MG63 (cell line): ENCODE measurements around the gene FSTL4. TPM values are rescaled to one million over a fixed set of nuclear protein-coding genes. Genes with fewer than 3 reads are reported as not detected.
"Not testable (repeated sequence)": the region's sequence is repeated elsewhere in the genome, so short reads cannot be mapped to it uniquely, and the experiment has no call there.

ENCODE experiments used
- DNase-seq: peaks from one replicate; pipeline ENCODE4 v3.0.0-alpha.2; 2020
- H3K27me3 ChIP-seq: fragments of 250-450 bp; sonication (Bioruptor Pico); 2 replicates; pipeline ENCODE4 v1.5.1; 2020; ENCODE audit warnings: mild to moderate bottlenecking, moderate library complexity
- H3K36me3 ChIP-seq: fragments of 250-450 bp; sonication (Bioruptor Pico); 2 replicates; pipeline ENCODE4 v1.5.1; 2020; ENCODE audit warnings: mild to moderate bottlenecking, moderate library complexity
- H3K4me3 ChIP-seq: fragments of 250-450 bp; sonication (Bioruptor Pico); 2 replicates; pipeline ENCODE4 v1.5.1; 2020; ENCODE audit warnings: mild to moderate bottlenecking, moderate library complexity
- H3K9me3 ChIP-seq: fragments of 250-450 bp; sonication (Bioruptor Pico); 2 replicates; pipeline ENCODE4 v1.5.1; 2020; ENCODE audit warnings: mild to moderate bottlenecking, moderate library complexity
- total RNA-seq: library from RNA; depleted of rRNA; stranded (reverse); fragments of >200 nt; shearing (Covaris generic); gene quantifications from 2 replicates; pipeline ENCODE4 v1.2.3, GENCODE V29; 2014; ENCODE audit warnings: low replicate concordance

The FSTL4 gene
- total RNA-seq, 1 experiment from 2014 or later = not detected

DNA sequence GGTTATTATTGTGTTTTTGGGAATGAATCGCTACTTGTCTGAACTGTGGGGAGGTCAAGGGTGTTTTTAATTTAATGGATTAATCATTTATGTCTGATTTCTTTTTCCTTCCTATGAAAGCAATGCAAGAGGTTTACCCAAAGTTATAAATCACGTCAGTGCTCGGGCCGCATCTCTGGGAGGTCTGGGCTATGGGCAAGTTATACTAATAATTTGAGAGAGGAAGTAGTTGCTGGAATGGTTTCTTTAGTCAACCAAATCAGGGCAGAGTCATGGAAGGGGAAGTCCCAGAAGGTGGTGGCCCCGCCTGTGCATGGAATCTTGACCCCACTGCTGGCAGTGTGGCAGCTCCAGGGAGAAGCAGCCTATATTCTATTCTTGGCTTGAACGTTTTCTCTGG is 380.3 kb downstream of the FSTL4 start:
- Histone ChIP-seq H3K36me3 (no peaks in the 10 kb centered on the region), H3K4me3 (no peak overlapping the region), H3K27me3 (no peaks in the 10 kb centered on the region), H3K9me3 (no peaks in the 10 kb centered on the region)
- DNase-seq = no peak

DNA sequence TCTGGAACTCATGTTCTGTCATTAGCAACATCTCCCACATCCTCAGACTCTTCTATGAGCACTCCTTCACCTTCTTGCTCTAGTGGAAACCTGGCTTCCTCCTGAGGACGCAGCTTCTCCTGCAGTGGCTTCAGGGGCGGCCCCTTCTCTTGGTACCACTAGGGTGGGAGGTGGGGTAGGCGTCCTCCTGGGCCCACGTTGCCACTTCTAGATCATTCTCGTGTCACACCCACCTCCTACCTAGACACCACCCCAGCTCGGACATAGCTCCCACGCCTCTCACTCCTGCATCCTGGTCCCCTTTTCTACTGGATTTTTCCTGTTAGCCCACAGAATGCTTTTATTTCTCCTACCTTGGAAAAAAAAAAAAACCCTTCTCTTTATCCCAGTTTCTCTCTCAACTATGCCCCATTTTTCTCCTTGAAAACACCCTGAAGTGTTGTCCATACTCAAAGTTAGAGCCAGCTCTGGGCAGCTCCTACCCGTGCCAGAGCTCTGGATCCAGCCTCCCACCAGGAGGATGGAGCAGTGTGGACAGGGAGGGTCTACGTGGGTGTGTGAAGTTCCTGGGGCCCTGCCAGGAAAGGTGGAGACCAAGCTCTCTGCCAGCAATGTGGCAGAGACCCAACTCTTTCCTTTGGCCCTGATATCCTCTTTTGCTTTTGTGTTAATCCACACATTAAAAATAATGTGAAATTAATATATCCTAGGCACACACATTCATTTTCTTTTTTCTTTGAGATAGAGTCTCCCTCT is 381.3 kb downstream of the FSTL4 start:
- H3K27me3 ChIP-seq = no peaks in the 10 kb centered on the region
- DNase-seq = no peak

DNA sequence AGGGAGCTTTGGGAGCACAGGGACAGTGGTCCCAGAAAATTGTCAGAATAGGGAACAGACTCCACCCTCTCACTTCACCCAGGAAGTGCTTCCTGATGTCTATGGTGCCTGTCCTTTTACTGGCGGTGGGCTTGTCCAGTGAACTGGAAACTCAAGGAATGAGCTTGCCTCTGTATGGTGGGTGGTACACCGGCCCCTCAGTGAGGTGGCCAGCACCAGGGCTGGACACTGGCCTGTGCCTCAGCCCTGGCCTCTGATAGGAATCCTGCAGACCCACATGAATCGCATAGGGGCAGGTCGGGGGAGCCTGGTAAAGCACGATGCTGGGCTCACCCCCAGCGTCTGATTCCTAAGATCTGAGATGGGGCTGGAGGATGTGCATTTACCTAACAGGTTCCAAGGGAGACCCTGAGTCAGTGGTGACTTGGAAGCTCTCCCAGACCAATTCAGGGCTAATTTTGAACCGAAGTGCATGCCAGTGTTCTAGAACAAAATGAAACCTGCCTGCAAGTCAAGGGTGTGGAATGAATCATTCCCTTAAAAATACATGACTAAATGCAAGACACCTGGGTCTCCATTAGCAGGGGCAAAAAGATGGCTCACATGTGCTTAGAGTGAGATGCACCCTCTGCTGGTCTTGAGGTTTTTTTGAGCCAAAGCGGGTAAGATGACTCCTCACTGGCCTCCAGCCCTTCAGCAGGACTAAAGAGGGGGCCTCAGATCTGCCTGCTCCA is 382.2 kb downstream of the FSTL4 start:
- no peaks in the 10 kb centered on the region for H3K9me3 ChIP-seq
- H3K4me3 ChIP-seq = no peak overlapping the region
- no peaks in the 10 kb centered on the region for H3K27me3 ChIP-seq
- DNase-seq = peak; percentile 46
- no peaks in the 10 kb centered on the region for H3K36me3 ChIP-seq

More for the DNA sequence above, 381.3 kb downstream of the FSTL4 start:
- Histone ChIP-seq H3K4me3 (no peak overlapping the region), H3K9me3 (no peaks in the 10 kb centered on the region), H3K36me3 (no peaks in the 10 kb centered on the region)

DNA sequence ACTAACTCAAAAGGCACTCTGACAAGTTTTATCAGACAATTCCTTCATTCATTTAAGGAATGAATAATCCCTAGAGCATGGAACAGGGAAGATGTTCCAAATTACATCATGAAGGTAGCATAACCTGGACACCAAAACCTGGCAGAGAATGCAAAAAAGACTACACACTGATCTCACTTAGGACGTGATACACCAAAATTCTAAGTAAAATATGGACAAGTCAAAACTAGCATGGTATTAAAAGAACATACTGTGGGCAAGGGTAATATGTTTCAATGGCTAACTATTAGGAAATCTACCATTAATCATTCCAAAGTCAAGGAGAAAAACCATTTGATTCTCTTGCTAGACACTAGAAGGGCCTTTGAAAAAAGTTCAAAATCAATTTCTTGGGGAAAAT is 384.0 kb downstream of the FSTL4 start:
- H3K9me3 ChIP-seq = no peaks in the 10 kb centered on the region
- no peak for DNase-seq
- no peaks in the 10 kb centered on the region for H3K27me3 ChIP-seq
- H3K36me3 ChIP-seq = no peaks in the 10 kb centered on the region
- H3K4me3 ChIP-seq = no peak overlapping the region

DNA sequence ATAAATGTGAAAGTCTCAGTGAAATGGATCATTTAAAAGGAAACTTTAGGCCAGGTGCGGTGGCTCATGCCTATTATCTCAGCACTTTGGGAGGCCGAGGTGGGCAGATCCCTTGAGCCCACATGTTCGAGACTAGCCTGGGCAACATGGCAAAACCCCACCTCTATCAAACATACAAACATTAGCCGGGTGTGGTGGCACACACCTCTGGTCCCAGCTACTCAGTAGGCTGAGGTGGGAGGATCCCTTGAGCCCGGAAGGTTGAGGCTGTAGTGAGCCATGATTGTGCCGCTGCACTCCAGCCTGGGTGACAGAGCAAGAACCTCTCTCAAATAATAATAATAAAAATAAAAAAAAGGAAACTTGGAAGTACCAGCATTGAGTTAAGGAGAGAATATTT is 384.4 kb downstream of the FSTL4 start:
- no peak for DNase-seq
- H3K4me3 ChIP-seq = no peak overlapping the region
- H3K36me3 ChIP-seq = no peaks in the 10 kb centered on the region

DNA sequence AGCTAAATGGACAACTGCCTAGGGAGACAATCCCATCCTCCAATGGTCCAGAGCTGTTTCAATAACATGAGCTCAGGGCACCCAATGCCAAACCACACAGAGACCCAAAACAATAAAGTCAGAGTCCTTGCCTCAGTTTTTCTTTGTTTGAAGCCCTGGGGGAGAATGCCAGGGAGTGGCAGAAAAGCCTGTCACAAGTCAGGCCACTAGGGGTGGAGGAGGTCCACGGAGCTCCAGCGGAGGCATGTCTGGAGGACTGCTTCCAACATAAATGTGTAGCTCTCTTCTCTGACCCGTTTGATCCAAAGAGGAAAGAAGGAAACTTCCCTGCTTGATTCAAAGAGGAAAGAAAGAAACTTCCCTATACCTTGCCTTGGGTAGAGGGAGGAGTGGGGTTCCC is 385.3 kb downstream of the FSTL4 start:
- Histone ChIP-seq H3K36me3 (no peaks in the 10 kb centered on the region), H3K27me3 (no peaks in the 10 kb centered on the region), H3K4me3 (no peak overlapping the region), H3K9me3 (no peaks in the 10 kb centered on the region)
- no peak for DNase-seq

More for the DNA sequence above, 384.4 kb downstream of the FSTL4 start:
- no peaks in the 10 kb centered on the region for H3K9me3 ChIP-seq
- no peaks in the 10 kb centered on the region for H3K27me3 ChIP-seq

DNA sequence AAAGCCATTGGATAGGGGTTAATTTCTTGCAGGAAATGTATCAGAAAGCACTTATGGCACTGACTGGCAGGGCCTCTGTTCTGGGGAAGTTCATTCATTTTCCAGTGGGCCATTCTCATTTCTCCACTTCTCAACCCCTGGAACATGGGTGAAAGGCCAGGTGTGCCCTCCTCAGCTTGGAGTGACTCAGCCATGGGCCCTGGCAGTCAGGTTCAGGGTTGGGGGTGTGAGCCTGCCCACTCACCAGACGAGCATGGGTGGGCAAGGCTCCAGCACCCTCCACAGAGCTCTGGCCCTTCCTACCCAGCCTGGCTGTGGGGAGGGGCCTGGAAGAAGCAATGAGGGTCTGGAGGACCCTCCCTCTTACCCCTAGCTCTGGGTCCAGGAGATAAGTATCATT is 386.2 kb downstream of the FSTL4 start:
- H3K27me3 ChIP-seq = no peaks in the 10 kb centered on the region
- no peak overlapping the region for H3K4me3 ChIP-seq
- no peaks in the 10 kb centered on the region for H3K9me3 ChIP-seq
- no peaks in the 10 kb centered on the region for H3K36me3 ChIP-seq
- DNase-seq = peak; percentile 55

DNA sequence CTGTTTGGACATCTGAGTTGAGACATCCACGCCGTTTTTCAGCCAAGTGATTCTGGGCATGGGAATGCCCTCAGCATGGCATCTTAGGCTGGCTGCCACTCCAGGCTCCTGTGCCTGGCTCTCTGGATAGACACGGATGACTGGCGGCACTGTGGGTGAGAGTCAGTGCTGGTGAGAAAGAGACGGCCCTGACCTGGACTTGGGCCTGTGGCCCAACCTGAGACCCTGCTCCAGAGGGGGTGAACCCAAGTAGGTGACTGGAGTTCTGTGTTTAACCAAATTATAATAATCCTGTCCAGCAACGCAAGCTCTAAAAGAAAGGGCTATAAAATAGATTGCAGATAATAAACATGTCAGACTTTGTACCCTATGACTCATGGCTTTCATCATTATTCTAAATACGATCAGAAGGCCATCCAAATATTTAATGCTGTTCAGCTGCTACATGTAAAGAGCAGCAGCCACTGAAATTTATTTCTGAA is 386.6 kb downstream of the FSTL4 start:
- Histone ChIP-seq H3K9me3 (no peaks in the 10 kb centered on the region), H3K36me3 (no peaks in the 10 kb centered on the region), H3K4me3 (no peak overlapping the region), H3K27me3 (no peaks in the 10 kb centered on the region)
- peak; percentile 90 for DNase-seq

DNA sequence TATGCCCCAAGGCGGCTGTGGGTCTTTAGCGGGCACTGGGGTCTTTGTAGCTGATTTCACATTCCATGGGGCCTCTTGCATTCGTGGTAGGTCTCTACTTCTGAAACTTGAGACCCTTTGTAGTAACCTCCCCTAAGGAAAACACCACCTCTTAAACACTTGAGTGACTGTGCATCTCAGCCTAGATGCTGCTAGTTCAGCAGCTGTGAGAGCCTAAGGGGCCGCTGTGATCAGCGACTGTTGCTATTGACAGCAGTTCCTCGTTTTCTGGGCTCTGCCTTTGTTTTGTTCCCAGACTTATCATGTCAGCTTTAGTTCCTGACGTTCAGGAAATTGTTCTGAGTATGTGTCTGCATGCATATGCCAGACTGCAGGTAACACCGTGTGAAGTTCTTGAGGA is 389.4 kb downstream of the FSTL4 start:
- DNase-seq = no peak
- Histone ChIP-seq H3K9me3 (no peaks in the 10 kb centered on the region), H3K27me3 (no peaks in the 10 kb centered on the region), H3K36me3 (no peaks in the 10 kb centered on the region), H3K4me3 (no peak overlapping the region)

DNA sequence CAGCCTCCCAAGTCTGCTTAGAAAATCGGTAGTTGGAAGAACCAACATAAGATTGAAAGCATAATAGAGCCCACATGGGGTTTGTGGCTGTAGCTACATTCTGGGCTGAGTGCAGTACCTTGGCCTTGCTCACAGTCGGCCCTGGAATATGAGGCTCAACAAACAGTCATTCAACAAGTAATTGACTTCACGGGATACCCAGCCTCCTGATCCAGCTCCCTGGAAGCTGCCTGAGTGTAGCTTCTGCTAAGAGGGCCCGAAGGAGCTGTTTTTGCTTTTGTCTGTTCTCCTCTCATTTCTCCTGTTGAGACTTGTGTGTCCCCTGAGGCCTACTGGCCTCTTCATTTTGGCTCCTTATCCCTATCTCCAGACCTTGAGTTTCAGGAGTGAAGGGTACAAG is 389.8 kb downstream of the FSTL4 start:
- no peak for DNase-seq
- Histone ChIP-seq H3K9me3 (no peaks in the 10 kb centered on the region), H3K4me3 (no peak overlapping the region), H3K36me3 (no peaks in the 10 kb centered on the region), H3K27me3 (no peaks in the 10 kb centered on the region)

DNA sequence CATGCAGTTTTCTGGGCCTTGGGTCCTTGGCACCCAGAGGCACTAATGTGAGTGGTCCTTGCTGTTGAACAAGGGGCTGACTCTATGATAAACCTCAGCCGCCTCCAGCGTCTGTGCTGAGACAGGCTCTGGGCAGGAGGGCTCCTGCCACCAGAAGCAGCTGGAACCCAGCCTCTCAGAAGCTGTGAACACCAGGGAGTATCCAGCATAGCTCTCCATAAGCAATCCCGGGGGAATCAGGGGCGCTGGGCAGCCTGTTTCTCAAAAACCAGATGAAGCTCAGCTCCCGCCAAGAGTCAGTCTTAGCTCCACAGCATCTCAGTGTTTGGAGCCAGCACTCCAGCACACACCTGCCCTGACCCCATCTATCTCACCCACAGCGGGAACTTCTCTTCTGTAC is 390.3 kb downstream of the FSTL4 start:
- no peak for DNase-seq
- Histone ChIP-seq H3K27me3 (no peaks in the 10 kb centered on the region), H3K9me3 (no peaks in the 10 kb centered on the region), H3K4me3 (no peak overlapping the region), H3K36me3 (no peaks in the 10 kb centered on the region)

DNA sequence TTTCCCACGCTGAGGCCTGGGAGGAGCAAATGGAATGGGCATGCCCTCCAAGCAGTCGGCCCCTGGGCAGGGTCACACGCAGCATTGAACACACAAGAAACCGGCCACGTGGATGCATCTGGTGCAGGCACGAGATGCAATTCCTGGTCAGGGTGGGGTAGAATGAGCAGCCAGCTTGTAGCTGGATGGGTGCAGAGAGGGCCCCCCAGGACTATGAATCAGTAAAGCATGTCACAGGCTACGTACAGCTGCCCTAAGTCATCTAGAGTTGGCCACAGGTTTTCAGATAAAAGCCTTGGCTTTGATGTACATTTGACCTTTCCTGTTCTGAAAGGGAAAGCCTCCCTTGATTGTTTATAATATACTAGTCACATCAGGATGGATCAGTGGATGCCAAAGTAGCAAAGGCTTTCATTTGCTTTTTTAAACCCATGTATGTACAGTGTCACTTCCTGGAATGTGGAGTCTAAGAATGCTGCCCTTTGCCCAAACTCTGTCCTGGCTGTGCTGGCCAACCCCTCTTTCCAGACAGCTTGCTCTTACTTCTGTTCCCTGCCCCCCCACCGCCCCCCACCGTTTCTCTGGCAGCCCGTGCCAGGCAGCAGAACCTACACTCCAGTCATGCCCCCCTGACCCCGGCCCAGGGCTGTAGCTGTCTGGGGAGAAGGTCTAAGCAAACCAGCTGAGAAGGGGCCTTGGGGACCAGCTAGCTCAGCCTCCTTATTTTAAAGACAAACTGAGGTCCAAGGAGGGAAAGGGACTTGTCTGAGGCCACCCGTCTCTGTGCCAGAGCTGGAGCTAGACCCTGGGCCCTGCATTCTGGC is 391.3 kb downstream of the FSTL4 start:
- no peaks in the 10 kb centered on the region for H3K36me3 ChIP-seq
- H3K4me3 ChIP-seq = no peak overlapping the region
- H3K27me3 ChIP-seq = no peaks in the 10 kb centered on the region
- H3K9me3 ChIP-seq = no peaks in the 10 kb centered on the region
- DNase-seq = peak; percentile 64

DNA sequence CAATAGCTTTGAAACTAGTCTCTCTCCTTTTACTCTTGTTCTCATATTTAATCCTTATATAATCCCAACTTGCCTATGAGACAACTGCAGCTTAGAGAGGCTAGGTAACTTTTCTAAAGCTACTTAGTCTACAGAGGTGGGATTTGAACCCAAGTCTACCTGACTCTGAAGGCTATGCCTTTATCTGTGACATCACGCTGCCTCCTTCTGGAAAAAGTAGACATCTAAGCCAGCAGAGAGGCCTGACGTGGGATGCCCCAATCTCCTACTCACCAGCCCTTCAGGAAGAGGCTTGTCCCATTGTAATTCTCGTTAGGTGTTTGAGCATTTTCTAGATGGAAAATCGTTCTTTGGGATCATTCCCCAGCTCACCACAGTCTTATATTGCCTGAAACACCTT is 393.0 kb downstream of the FSTL4 start:
- no peak for DNase-seq
- Histone ChIP-seq H3K4me3 (no peak overlapping the region), H3K27me3 (no peaks in the 10 kb centered on the region), H3K9me3 (no peaks in the 10 kb centered on the region), H3K36me3 (no peaks in the 10 kb centered on the region)

DNA sequence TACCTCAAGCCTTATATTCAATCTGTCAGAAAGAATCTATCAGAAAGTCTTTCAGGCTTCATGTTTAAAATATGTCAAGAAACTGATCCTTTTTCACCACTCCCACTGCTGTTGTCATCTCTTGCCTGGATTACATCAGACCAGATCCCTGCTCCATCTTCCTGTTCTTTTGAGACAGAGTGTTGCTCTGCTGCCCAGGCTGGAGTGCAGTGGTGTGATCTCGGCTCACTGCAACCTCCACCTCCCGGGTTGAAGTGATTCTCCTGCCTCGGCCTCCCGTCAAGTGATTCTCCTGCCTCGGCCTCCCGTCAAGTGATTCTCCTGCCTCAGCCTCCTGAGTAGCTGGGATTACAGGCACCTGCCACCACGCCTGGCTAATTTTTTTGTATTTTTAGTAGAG is 396.2 kb downstream of the FSTL4 start:
- H3K36me3 ChIP-seq, H3K4me3 ChIP-seq, H3K27me3 ChIP-seq, DNase-seq, H3K9me3 ChIP-seq: not testable (repeated sequence)

DNA sequence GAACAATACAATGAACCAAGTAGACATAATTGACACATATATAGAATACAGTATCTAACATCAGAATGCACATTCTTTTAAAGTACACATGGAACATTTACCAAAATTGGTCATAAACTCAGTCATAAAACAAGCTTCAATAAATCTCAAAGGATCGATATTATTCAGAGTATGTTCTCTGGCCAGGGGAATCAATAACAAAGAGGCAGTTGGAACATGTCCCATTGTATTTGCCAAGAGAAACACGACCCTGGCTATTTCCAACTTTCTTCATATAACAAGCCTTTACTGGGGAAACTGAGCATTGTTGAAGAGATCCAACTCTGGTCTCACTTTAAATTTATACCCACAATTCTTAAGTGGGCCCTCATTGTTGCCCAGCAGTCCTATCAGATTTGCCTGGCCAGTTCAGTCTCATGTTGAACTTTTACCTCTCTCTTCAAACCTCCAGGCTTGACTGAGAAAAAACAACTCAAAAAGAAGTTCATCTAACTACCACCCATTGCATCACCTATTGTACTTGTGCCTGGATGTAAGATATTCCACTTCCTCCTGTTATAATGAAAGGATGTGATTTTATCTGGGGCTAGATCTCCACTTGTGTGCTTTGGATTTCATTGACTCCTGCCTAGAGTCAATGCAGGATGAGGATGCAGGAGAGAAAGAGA is 398.1 kb downstream of the FSTL4 start:
- no peak overlapping the region for H3K4me3 ChIP-seq
- no peaks in the 10 kb centered on the region for H3K9me3 ChIP-seq
- no peak for DNase-seq
- no peaks in the 10 kb centered on the region for H3K27me3 ChIP-seq
- H3K36me3 ChIP-seq = no peaks in the 10 kb centered on the region

DNA sequence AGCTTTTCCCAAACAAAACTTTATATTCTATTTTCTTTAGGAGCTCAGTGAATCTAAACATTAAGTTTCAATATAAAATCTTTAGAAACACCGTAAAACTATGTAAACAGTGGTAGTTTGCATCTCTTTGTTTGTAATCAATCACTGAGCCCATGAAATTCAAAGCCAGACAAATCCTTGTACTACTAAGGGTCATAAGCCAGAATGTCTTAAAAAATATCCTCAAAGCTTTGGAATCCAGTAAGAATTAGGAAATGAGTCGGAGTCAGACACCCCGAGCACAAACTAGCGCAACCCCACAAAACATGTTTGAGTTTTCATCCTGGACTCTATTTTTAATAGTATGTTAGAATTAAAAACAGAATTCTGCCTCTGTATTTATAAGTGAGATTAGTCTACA is 406.7 kb downstream of the FSTL4 start:
- no peaks in the 10 kb centered on the region for H3K36me3 ChIP-seq
- no peaks in the 10 kb centered on the region for H3K9me3 ChIP-seq
- DNase-seq = no peak
- no peak overlapping the region; the same call in 1 of the 2 replicates for H3K4me3 ChIP-seq
- H3K27me3 ChIP-seq = no peaks in the 10 kb centered on the region

DNA sequence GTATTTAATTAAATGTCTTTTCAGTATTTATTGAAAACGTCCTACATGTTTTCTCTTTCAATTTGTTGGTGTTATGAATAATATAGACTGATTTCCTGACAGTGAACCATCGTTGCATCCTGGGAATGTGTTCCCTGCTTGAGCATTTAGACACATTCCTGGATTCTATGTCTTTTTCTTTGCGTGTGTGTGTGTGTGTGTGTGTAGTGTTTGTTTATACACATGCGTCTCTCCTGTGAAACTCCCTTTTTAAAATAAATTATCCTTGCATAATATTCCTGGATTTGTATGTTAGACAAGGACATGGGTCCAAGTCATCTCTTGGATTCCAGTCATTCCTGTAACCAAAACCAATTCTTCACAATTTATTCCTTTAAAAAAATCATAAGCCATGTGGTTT is 407.1 kb downstream of the FSTL4 start:
- Histone ChIP-seq H3K36me3 (no peaks in the 10 kb centered on the region), H3K4me3 (no peak overlapping the region; the same call in 1 of the 2 replicates), H3K9me3 (no peaks in the 10 kb centered on the region), H3K27me3 (no peaks in the 10 kb centered on the region)
- DNase-seq = no peak
